ENCODE data around the gene CCN6. TPM values are rescaled to one million over a fixed set of nuclear protein-coding genes. Genes with fewer than 3 reads are reported as not detected.
"Not testable (repeated sequence)": the region's sequence is repeated elsewhere in the genome, so short reads cannot be mapped to it uniquely, and the experiment has no call there.

Gene CCN6
- total RNA-seq, 4 donors from 2014 or later = not detected

DNA sequence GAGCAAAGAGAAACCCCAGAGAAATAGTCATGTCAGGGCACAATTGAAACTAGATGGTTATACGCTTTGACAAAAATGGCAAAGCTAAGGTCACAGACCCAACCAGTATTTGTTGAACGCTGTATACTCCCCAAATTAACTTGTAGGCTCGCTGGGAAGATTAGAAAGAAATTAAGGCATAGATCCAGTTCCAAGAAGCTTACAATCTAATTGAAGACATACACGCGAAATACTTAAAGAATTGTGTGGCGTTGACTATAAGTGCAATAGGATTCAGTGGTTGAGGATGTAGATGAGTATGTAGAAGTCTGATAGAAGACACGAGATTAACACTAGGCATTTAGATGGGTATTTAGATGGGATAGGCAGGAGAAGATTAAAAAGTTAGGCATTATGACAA is 34.0 kb downstream of the CCN6 start:
- ATAC-seq = no peak
- 10 to 17% methylated on average over 7 of the region's 7 CpGs for WGBS, 2 donors (ENCODE audit: low coverage in 1 of 2)
- H3K9me3 ChIP-seq = no peaks in the 10 kb centered on the region

DNA sequence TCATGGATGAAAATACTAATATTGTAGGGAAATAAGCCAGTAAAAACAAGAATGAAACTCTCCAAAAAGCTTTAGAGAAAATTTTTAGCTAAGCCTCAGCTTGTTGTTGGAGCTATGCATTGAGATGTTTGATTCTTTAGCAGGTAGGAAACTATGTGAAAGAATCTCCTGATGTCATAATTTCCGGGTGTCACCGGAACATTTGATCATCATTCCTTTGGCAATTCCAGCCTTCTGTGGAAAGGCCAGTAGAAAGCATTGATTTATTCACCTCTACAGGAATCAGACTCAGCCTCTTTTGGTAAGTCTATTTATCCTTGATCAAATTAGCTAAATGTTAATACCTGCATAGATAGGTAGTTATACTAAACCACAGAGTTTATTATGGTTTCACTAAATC is 43.0 kb downstream of the CCN6 start:
- TF ChIP-seq, protein P1, sequence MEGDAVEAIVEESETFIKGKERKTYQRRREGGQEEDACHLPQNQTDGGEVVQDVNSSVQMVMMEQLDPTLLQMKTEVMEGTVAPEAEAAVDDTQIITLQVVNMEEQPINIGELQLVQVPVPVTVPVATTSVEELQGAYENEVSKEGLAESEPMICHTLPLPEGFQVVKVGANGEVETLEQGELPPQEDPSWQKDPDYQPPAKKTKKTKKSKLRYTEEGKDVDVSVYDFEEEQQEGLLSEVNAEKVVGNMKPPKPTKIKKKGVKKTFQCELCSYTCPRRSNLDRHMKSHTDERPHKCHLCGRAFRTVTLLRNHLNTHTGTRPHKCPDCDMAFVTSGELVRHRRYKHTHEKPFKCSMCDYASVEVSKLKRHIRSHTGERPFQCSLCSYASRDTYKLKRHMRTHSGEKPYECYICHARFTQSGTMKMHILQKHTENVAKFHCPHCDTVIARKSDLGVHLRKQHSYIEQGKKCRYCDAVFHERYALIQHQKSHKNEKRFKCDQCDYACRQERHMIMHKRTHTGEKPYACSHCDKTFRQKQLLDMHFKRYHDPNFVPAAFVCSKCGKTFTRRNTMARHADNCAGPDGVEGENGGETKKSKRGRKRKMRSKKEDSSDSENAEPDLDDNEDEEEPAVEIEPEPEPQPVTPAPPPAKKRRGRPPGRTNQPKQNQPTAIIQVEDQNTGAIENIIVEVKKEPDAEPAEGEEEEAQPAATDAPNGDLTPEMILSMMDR (IDR thresholded peaks at IDR 0.05) = no peak
- TF ChIP-seq EP300 (IDR thresholded peaks at IDR 0.05) = no peak
- TF ChIP-seq POLR2A (IDR thresholded peaks at IDR 0.05) = no peak
- Histone ChIP-seq H3K4me1 (no peaks in the 10 kb centered on the region), H3K27ac (no peak overlapping the region), H3K4me3 (no peak overlapping the region), H3K27me3 (no peaks in the 10 kb centered on the region), H3K36me3 (peaks cover 0 to 12% of the 10 kb centered on the region in 2 donors), H3K9me3 (no peaks in the 10 kb centered on the region)
- no peak for ATAC-seq
- 67 to 88% methylated on average over 2 of the region's 2 CpGs for WGBS, 2 donors (ENCODE audit: low coverage in 1 of 2)

More for the DNA sequence above, 34.0 kb downstream of the CCN6 start:
- Histone ChIP-seq H3K36me3 (peaks cover 0 to 23% of the 10 kb centered on the region in 2 donors), H3K27me3 (no peaks in the 10 kb centered on the region), H3K4me3 (peak overlapping the region; percentile 73 to 91), H3K27ac (peak overlapping the region; percentile 67 to 86 (median 84)), H3K4me1 (peaks cover 0 to 26% (median 3%) of the 10 kb centered on the region in 3 donors)
- no peak for TF ChIP-seq EP300 (IDR thresholded peaks at IDR 0.05)
- TF ChIP-seq, protein P1 (IDR thresholded peaks at IDR 0.05) = no peak
- TF ChIP-seq POLR2A (IDR thresholded peaks at IDR 0.05) = no peak
- TF ChIP-seq POLR2AphosphoS5 (IDR thresholded peaks at IDR 0.05) = no peak

DNA sequence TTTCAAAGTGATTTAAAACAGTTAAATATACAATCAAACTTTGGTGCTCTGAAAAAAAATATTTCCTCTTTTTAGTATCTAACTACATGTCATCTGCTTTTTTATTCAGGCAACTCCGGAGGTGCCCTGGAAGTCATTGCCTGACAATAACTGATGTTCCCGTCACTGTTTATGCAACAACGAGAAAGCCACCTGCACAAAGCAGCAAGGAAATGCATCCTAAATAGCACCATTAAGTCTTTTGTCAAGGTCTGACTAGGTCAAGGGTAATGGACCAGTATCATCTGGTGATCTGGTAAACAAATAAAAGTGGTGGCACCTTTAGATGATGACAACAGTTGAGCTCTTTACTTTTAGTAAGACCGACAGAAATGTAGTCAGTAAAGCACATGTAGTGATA is 46.7 kb downstream of the CCN6 start:
- H3K36me3 ChIP-seq = peaks cover 0 to 22% of the 10 kb centered on the region in 2 donors
- 69 to 82% methylated on average over 3 to 4 of the region's 4 CpGs for WGBS, 2 donors (ENCODE audit: low coverage in 1 of 2)
- H3K27ac ChIP-seq = no peak overlapping the region
- ATAC-seq = no peak
- no peaks in the 10 kb centered on the region for H3K4me1 ChIP-seq
- H3K9me3 ChIP-seq = no peaks in the 10 kb centered on the region
- no peak for TF ChIP-seq EP300 (IDR thresholded peaks at IDR 0.05)
- no peak for TF ChIP-seq POLR2A (IDR thresholded peaks at IDR 0.05)
- TF ChIP-seq, protein P1 (IDR thresholded peaks at IDR 0.05) = no peak
- no peak for TF ChIP-seq POLR2AphosphoS5 (IDR thresholded peaks at IDR 0.05)
- no peaks in the 10 kb centered on the region for H3K27me3 ChIP-seq
- no peak overlapping the region for H3K4me3 ChIP-seq

- H3K9me3 ChIP-seq, H3K27ac ChIP-seq, H3K4me3 ChIP-seq, ATAC-seq, H3K27me3 ChIP-seq: not testable (repeated sequence)
- Histone ChIP-seq H3K4me1 (peaks cover 0 to 22% (median 0%) of the 10 kb centered on the region in 3 donors), H3K36me3 (peaks cover 2 to 54% of the 10 kb centered on the region in 2 donors)
- 100% methylated on average over 1 of the region's 2 CpGs; no CpG with 5 or more reads in 1 of the 2 donors for WGBS, 2 donors (ENCODE audit: low coverage in 1 of 2)
Observed at GRCh38 chr6:112106026-112106425, 52.1 kb downstream of the CCN6 start.

GRCh38 chr6:112106562-112106961 is 52.7 kb downstream of the CCN6 start:
- 59 to 86% methylated on average over 2 of the region's 2 CpGs for WGBS, 2 donors (ENCODE audit: low coverage in 1 of 2)
- Histone ChIP-seq H3K4me1 (peaks cover 0 to 24% (median 0%) of the 10 kb centered on the region in 3 donors), H3K4me3 (no peak overlapping the region), H3K27me3 (no peaks in the 10 kb centered on the region), H3K27ac (peak overlapping the region in 2 of 4 donors; percentile 4 to 6), H3K9me3 (no peaks in the 10 kb centered on the region), H3K36me3 (peaks cover 3 to 54% of the 10 kb centered on the region in 2 donors)
- ATAC-seq = no peak
- TF ChIP-seq POLR2AphosphoS5 (IDR thresholded peaks at IDR 0.05) (no peak), POLR2A (IDR thresholded peaks at IDR 0.05) (no peak), EP300 (IDR thresholded peaks at IDR 0.05) (no peak)
- TF ChIP-seq, protein P1 (IDR thresholded peaks at IDR 0.05) = no peak
